ENCODE measurements around the gene GM2A.
A peak's percentile ranks its signal among the peaks of the same experiment; 100 is the strongest.
"Not testable (repeated sequence)": the region's sequence is repeated elsewhere in the genome, so short reads cannot be mapped to it uniquely, and the experiment has no call there.

GM2A gene

DNA sequence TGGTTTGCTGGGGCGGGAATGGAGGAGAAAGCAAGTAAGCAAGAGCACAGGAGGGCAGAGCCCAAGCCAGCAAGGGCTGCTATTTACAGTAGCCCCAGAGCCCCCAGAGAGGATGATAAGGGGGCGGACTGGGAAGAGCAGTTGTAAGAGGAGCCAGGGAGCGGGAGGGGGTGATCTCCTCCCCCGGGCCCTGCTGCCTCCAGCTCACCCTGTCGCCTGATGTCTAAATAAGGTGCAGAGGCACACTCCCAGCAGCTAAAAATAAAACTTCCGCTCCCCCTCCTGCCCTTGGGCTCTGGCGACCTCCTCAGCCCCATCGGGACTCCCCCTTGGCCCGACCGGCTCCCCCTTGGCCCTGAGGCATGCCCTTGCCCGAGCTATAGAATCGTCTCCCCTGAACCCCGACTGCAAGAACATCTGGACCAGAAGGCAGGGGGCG, 14.7 kb upstream of the GM2A start:
- TF ChIP-seq CTCF (conservative IDR thresholded peaks at IDR 0.05; ENCODE audit: low read length) (no peak), EZH2phosphoT487 (IDR thresholded peaks at IDR 0.05; ENCODE audit: borderline replicate concordance) (no peak)
- H3K9me3 ChIP-seq (ENCODE audit: insufficient read depth, low read depth, low read length): no peaks in the 10 kb centered on the region
- H3K27me3 ChIP-seq (ENCODE audit: insufficient read depth, low read length, poor library complexity, severe bottlenecking): no peaks in the 10 kb centered on the region
- H3K4me3 ChIP-seq (ENCODE audit: low read length, poor library complexity, severe bottlenecking): no peak overlapping the region
- no peaks in the 10 kb centered on the region for H4K20me1 ChIP-seq (ENCODE audit: insufficient read depth, low read length, poor library complexity, severe bottlenecking)
- no peaks in the 10 kb centered on the region for H3K9me2 ChIP-seq (replicated peaks; ENCODE audit: low read depth, low read length)
- no peak overlapping the region for H3K4me2 ChIP-seq (ENCODE audit: low read depth, low read length, poor library complexity, severe bottlenecking)
- H3K9ac ChIP-seq (ENCODE audit: low read depth, low read length, poor library complexity, severe bottlenecking): no peak overlapping the region
- no peaks in the 10 kb centered on the region for H3F3A ChIP-seq (ENCODE audit: low read depth)
- H2AFZ ChIP-seq (ENCODE audit: low read length): no peak overlapping the region
- H3K79me2 ChIP-seq (ENCODE audit: insufficient read depth, low read length): no peaks in the 10 kb centered on the region
- peaks cover 3% of the 10 kb centered on the region for H3K4me1 ChIP-seq (ENCODE audit: insufficient read depth, low read length, poor library complexity, severe bottlenecking)
- H3K36me3 ChIP-seq (ENCODE audit: insufficient read depth, low read length): no peaks in the 10 kb centered on the region

GRCh38 chr5:151239237-151239861, 13.6 kb upstream of the GM2A start:
- Histone ChIP-seq H3F3A (ENCODE audit: low read depth) (no peaks in the 10 kb centered on the region), H3K9me3 (ENCODE audit: insufficient read depth, low read depth, low read length) (no peaks in the 10 kb centered on the region), H4K20me1 (ENCODE audit: insufficient read depth, low read length, poor library complexity, severe bottlenecking) (no peaks in the 10 kb centered on the region), H2AFZ (ENCODE audit: low read length) (no peak overlapping the region), H3K27me3 (ENCODE audit: insufficient read depth, low read length, poor library complexity, severe bottlenecking) (no peaks in the 10 kb centered on the region), H3K9ac (ENCODE audit: low read depth, low read length, poor library complexity, severe bottlenecking) (no peak overlapping the region), H3K4me3 (ENCODE audit: low read length, poor library complexity, severe bottlenecking) (no peak overlapping the region), H3K4me2 (ENCODE audit: low read depth, low read length, poor library complexity, severe bottlenecking) (no peak overlapping the region), H3K4me1 (ENCODE audit: insufficient read depth, low read length, poor library complexity, severe bottlenecking) (peaks cover 3% of the 10 kb centered on the region), H3K36me3 (ENCODE audit: insufficient read depth, low read length) (no peaks in the 10 kb centered on the region), H3K9me2 (replicated peaks; ENCODE audit: low read depth, low read length) (no peaks in the 10 kb centered on the region), H3K79me2 (ENCODE audit: insufficient read depth, low read length) (no peaks in the 10 kb centered on the region)
- TF ChIP-seq EZH2phosphoT487 (IDR thresholded peaks at IDR 0.05; ENCODE audit: borderline replicate concordance): no peak
- peak; percentile 95 for TF ChIP-seq CTCF (conservative IDR thresholded peaks at IDR 0.05; ENCODE audit: low read length)

- H3K4me1 ChIP-seq (ENCODE audit: insufficient read depth, low read length, poor library complexity, severe bottlenecking); H3K36me3 ChIP-seq (ENCODE audit: insufficient read depth, low read length); H3F3A ChIP-seq (ENCODE audit: low read depth); H3K4me2 ChIP-seq (ENCODE audit: low read depth, low read length, poor library complexity, severe bottlenecking); H2AFZ ChIP-seq (ENCODE audit: low read length); H3K9me3 ChIP-seq (ENCODE audit: insufficient read depth, low read depth, low read length); H3K79me2 ChIP-seq (ENCODE audit: insufficient read depth, low read length); H4K20me1 ChIP-seq (ENCODE audit: insufficient read depth, low read length, poor library complexity, severe bottlenecking); H3K9ac ChIP-seq (ENCODE audit: low read depth, low read length, poor library complexity, severe bottlenecking); H3K27me3 ChIP-seq (ENCODE audit: insufficient read depth, low read length, poor library complexity, severe bottlenecking); H3K4me3 ChIP-seq (ENCODE audit: low read length, poor library complexity, severe bottlenecking); H3K9me2 ChIP-seq (replicated peaks; ENCODE audit: low read depth, low read length): not testable (repeated sequence)
Measured at GRCh38 chr5:151240268-151240835, 12.6 kb upstream of the GM2A start.
